SU-DHL-6 (cell line): ENCODE data around the gene TMEM87B.

Experiments
- EZH2phosphoT487 ChIP-seq: fragments of 200-600 bp; sonication (generic), shearing (Covaris generic); conservative IDR thresholded peaks from 2 replicates; pipeline ENCODE4 v1.6.1; 2018; ENCODE audit warnings: mild to moderate bottlenecking, antibody characterized with exemption, low read length, moderate library complexity, mixed read lengths
- TF ChIP-seq, protein P1 (sequence below): fragments of 200-600 bp; sonication (generic); IDR thresholded peaks from one replicate; pipeline ENCODE4 v1.5.1; 2017; ENCODE audit warnings: antibody characterized with exemption, mild to moderate bottlenecking, low read length, moderate library complexity; ENCODE audit not compliant: insufficient read depth, poor library complexity, severe bottlenecking

GRCh38 chr2:112141626-112142007, 86.5 kb downstream of the TMEM87B start:
- TF ChIP-seq, protein P1, sequence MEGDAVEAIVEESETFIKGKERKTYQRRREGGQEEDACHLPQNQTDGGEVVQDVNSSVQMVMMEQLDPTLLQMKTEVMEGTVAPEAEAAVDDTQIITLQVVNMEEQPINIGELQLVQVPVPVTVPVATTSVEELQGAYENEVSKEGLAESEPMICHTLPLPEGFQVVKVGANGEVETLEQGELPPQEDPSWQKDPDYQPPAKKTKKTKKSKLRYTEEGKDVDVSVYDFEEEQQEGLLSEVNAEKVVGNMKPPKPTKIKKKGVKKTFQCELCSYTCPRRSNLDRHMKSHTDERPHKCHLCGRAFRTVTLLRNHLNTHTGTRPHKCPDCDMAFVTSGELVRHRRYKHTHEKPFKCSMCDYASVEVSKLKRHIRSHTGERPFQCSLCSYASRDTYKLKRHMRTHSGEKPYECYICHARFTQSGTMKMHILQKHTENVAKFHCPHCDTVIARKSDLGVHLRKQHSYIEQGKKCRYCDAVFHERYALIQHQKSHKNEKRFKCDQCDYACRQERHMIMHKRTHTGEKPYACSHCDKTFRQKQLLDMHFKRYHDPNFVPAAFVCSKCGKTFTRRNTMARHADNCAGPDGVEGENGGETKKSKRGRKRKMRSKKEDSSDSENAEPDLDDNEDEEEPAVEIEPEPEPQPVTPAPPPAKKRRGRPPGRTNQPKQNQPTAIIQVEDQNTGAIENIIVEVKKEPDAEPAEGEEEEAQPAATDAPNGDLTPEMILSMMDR: no peak
- no peak for TF ChIP-seq EZH2phosphoT487
